ENCODE results near the gene ADARB2.

ADARB2 gene

DNA sequence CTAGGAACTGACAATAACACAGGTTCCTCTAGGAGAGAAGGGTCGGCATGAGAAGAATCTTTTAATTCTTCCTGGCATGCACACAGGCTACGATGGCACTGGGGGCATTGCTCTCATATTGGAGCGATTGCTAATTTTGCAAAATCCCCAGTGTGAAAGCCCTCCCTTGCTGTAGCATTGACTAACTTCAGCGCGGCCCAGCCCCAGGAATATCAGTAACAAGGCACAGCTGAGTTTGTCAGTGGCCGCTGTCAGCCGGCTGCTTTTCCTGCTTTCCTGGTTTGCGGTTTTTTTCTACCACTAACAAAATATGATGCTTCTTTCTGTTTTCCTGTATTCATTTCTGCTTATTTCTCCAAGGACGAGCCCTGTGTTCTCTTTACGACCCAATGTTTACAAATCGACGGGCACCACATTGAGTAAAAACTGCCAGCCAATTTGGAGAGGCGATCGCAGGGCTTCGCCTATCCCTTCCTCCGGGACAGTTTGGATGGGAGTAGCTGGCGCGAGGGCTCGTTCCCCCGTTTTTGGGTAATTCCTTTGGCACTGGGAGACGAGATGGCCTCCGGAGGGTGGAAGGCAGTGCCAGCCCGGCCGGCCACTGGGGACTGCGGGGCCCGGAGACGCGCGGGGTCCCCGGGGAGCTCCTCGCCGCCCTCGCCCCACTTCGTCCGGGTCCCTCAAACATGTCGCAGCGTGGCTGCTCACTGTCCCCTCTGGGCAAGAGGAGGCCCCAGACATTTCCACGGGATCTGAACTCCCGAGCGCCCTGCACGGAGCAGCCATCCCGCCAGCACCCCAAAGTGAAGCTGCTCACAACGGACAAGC, 967 bp downstream of the ADARB2 start:
- DNase-seq (ENCODE audit: low read depth, low spot score), result no peak

DNA sequence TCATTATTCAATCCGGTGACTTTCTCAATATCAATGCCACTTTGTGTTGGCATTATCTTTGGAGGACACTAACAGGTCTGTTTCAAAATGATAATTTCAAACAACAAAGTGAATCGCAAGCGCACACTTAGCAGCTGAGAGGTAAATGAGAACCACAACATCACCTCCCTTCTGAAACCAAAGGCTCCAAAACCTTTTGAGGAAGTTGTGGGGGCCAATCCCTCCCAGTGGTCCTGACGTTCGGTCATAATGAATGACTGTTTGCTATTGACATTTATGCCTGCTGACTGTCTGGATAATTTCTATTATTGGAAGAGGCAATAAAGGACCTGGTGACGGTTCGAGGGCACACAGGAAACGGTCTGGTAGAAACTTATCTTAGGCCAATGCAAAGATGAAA, 1.8 kb downstream of the ADARB2 start:
- DNase-seq (ENCODE audit: low read depth, low spot score), result no peak

DNA sequence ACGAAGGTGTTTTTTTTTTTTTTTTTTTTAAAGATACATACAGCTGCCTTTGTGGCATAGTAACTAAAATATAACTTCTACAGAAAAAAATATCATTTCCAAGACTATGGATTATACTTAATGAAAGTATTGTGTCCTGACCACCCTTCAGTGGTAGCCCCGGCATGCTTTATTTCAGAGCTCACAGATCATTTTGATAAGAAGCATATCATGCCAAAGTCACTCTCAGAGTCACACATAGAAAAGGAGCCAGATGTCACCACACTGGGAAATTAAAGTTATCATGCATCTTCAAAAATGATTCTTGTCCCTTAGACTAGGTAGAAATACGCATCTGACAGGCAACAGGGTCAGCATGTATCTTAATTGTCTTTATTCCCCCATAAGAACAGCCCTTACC, 3.0 kb downstream of the ADARB2 start:
- DNase-seq (ENCODE audit: low read depth, low spot score), result no peak

DNA sequence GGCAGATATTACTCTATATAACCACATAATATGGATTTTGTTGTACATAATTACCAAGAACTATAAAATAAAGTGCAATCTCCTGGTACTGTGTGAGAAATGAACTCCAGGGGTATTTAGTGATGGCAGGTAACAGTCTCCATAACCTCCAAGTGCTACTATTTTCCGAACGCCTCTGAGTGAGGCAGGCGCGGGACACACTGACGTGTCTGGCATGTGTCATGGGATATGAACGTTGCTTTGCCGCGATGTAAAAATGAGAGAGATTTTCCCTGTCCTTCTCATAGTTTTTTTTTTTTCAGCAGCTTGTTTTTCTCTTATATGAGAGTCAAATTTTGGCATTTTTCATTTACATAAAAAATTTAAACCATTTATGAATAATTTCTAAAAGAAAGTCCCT, 3.6 kb downstream of the ADARB2 start:
- no peak for DNase-seq (ENCODE audit: low read depth, low spot score)

DNA sequence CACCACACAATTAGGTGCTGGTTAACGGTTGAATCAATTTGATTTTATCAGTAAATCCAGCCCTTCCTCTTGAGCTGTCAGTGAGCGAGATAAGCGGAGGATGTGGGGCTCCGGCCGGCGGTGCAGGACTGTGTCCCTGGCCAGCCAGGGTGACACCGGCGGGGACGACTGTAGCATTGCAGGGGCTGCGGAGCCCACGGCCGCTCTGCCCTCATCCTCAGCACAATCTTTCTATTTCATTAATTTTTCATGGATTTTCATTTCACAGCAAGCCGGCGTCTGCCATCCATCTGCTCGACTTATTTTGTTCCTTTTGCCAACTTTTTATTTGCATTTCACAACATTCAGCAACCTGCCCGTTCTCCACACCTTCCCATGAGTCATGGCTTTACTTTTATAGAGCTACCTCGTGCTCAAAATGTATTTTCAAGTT, 4.7 kb downstream of the ADARB2 start:
- no peak for DNase-seq (ENCODE audit: low read depth, low spot score)

DNA sequence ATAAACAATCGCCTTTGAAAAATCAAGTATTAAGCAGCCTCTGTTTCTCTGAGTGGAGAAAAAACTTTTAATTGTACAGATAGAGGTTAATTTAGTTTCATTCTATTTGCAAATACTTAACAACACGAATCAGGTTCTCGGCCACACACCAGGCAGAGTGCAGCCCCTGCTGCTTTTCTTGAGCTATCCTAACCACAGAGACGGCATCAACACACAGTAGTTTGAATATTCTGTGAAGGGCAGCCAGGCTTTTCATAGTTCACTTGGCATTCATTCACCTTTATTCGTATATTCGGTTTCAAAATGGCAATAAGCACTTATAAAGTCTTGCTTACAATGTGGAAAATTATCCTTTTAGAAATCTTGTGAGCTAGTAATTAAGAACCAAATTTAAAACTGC, 5.7 kb downstream of the ADARB2 start:
- no peak for DNase-seq (ENCODE audit: low read depth, low spot score)

DNA sequence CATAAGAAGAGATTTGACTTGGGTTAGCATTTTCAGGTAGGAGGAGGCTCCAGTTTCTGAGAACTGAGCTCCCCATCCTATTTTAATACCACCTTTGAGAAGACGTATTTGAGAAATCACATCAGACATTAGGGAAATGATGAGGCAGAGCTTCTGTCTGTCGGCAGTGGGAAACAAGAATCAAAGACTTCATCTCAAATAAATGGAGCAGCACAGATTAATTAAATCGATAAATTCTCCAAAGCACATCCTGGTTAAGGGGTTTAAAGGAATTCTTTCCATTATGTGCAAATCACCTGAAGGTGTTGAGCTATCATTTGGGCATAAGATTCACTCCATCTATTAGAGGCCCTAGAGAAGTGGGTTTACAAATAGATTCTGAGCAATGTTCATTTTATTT, 7.6 kb downstream of the ADARB2 start:
- DNase-seq (ENCODE audit: low read depth, low spot score), result no peak

DNA sequence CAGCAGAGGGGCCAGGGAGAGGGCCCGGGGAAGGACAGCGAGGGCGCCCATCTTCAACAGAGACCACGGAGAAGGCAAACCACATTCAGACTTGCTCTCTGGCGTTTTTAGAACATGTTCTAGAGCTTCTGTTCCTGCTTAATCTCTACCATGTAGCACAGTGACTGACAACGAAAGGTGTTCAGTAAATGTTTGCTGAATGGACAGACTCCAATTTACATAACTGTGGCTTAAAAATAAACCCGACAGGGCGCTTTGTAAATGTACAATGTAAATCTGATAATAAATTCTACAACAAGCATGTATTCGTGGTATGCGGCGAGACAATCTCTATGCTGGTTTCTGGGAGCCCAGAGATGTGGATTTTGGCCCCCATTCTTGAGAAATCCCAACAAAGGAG, 10.5 kb downstream of the ADARB2 start:
- no peak for DNase-seq (ENCODE audit: low read depth, low spot score)

DNA sequence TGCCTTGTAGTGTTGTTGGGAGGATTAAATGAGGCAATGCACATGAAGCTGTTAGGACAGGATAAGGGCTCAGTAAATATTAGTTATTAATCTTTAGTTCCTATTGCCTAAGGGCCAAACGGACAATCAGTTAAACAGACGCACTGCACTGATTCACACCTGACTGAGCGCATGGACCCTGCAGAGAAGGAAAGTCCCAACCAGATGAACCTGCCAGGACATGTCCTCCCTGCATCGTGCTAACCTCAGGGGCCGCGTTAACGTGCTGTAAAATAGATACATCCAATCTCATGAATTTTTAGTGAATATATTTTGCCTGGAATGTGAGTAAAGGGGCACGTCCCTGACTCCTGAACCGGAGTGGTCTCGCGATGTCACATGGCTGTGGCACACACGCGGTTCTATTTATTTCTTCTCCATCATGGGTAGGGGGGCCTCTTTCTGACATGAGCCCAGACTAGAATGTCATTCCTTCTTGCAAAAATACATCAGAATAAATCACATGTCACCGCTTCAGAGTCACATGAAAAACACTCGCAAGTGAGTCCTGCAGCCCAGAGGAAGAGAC, 12.3 kb downstream of the ADARB2 start:
- DNase-seq (ENCODE audit: low read depth, low spot score), result no peak

DNA sequence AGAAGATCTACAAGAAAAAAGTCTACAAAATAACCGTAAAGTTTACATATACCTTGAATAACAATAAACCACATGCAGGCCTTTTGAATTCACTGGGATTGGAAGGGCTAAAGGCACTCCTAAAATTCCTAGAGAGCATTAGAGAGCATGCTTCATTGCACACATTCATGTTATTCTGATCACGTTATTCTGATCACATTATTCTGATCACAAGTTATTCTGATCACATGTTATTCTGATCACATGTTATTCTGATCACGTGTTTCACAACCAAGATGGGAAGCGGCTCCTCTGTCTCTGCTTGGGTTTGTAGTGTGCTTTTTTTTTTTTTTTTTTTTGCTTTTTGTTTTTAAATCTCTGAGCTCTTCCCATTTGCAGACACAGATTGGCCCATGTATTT, 20.5 kb downstream of the ADARB2 start:
- DNase-seq (ENCODE audit: low read depth, low spot score), result no peak

DNA sequence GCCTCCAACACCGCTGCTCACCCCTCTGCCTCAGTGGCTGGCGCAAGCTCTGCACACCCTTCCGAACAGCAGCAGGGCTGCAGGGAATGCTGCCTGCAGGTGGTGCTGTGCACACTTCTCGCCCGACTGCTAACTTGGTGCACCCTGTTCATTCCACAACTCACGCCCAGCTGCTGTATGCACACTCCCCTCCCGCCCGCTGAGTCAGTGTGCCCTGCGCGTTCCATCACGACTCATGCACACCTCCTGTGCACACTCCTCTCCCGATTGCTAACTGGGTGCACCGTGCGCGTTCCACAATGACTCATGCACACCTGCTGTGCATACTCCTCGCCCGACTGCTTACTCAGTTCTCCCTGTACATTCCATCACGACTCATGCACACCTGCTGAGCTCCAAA, 21.5 kb downstream of the ADARB2 start:
- no peak for DNase-seq (ENCODE audit: low read depth, low spot score)

DNA sequence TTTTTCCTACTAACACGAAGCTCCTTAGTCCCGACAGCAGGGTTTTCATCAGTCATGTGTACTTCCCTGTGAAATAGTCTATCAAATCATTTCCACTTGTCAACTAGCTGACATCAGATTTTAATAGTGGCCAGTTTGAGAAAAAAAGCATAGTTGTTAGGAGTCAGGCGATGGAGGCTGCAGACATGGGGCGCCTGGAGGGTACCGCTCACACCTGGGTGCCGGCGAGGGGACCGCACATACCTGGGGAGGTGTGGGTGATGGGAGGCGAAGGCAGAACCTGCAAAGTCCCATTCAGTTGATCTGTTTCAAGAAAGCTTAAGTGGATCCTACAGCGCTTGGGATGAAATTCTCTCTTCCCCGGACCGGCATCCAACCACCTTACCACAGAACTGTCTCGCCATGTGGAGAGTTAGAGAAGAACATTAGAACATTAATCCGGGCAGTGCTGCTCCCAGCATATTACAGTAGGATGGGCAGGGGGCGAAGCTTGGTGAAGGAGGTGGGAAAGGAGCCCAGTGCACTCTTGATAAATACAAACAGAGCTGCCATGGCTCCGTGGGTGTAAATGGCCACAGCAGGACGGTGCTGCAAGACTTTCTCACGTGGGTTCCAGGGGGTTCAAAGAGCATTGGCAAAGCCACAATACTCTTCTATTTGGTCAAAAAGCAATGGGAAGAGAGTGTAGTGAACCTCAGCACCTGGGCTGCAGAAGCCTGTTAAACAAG, 24.2 kb downstream of the ADARB2 start:
- DNase-seq (ENCODE audit: low read depth, low spot score), result no peak

DNA sequence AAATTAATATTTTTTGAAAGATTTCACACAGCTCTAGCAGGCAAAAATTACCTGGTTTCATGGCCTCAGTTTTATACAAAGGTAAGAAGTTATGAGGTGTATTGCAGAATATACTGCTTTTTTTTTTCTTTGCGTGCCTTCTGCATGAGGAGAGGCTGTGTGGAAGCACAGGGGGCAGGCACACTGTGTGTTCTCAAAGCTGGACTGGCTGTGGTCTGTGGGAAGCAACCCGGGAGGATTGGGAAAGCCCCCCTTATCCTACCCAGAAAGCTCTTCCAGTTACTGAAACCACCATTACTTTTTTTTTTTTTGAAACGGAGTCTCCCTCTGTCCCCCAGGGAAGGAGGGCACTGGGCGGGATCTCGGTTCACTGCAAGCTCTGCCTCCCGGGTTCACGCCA, 25.0 kb downstream of the ADARB2 start:
- no peak for DNase-seq (ENCODE audit: low read depth, low spot score)

DNA sequence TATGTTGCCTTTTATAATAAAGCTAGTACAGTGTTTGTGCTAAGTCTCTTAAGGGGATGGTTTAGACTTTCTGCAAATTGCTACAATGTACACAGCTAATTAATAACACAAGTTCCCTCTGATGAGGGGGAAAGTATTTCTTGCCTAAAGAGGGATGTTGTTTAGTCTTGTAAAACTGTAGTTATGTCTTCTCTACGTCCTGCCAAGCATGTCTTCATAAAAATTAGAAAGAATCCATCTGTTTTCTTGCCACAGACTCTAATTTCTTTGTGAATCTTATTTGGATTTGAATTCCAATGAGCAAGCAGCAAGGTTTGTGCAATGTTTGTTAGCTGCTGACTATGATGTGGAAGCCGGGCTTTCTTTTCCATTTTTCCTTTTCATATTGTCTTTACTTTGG, 28.2 kb downstream of the ADARB2 start:
- DNase-seq (ENCODE audit: low read depth, low spot score), result no peak

DNA sequence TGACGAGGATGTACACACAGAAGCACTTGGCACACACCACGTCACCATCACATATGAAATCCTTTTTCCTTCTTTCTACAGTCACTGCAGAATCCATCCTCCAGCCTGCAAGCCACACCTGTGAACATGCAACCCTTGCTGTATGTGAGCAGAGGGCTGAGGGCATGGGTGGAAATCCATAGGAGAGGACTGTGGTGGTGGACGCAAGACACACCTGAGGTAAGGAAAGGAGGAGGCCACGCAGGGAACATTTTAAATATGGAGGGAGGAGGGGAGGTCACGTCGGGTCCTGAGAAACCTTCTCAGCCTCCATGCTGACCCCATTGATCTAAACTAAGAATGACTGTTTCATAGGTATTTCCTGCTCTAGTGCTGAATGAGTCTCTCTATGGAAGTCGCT, 28.6 kb downstream of the ADARB2 start:
- DNase-seq (ENCODE audit: low read depth, low spot score), result no peak

DNA sequence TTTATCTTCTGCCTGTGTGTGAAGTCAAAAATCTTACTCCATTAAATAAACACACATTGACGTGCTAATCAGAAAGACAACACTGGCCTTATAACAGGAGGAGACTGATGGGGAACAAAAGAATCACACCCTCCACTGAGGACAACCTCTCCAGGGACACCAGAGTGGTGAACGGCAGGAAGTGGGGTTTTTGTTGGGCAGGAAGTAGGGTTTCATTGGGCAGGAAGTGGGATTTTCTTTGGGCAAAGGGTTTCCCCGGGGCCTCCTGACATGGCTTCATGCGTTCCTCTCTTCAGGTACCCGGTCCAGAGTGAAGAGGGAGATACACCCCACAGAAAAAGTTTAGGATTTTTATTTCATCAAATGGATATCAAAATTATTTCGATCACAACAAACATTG, 30.6 kb downstream of the ADARB2 start:
- DNase-seq (ENCODE audit: low read depth, low spot score), result no peak

DNA sequence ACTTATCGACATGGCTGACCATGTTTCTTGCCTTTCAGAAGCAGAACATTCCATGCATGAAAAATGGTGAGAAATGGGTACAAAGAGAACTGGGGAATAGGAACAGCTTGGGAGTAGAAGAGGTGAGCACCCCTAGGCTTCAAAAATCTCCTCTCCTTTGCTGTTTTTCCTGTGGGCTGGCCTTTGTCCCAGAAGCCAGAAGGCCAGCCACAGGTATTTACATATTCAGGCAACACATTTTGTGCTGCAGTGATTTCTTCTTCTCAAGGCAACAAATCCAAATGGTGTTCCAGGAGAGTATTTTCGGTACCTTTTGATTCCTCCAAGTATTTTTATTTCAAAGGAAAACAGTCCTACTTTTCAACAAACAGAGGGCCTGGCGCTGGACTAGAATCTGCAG, 31.1 kb downstream of the ADARB2 start:
- no peak for DNase-seq (ENCODE audit: low read depth, low spot score)

DNA sequence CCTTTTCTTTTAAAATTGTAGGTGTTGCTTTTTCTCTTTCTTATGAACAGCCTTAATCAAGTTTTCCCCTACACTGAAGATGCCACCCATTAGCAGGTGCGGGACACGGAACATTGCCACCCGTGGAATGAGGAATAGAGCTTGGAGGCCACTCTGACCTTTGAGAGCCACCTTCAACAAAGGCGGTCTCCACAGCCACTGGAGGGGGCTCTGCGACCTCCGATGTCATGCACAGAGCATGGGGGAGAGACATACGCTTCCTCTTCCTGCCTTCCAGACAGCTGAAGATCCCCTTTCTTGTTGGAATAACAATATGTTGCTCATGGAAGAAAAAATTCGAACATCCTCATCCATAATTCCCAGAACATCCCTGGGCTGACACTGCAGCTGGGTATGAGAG, 39.1 kb downstream of the ADARB2 start:
- DNase-seq (ENCODE audit: low read depth, low spot score), result no peak

DNA sequence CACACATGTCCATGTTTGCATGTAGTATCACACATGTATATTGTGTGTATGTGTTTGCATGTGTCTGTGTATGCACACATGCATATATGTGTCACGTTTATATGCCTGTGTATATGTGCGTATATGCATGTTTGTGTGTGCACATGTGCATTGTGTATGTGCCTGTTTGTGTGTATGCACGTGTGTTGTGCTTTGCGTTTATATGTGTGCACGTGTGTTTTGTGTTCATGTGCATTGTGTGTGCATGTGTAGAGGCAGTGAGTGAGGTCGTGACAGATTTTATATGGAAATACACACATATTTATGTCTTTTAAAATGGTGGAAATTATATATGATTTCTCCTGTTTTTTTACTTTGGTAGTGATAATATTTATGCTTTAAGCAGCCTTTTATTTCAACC, 41.2 kb downstream of the ADARB2 start:
- DNase-seq (ENCODE audit: low read depth, low spot score), result no peak

DNA sequence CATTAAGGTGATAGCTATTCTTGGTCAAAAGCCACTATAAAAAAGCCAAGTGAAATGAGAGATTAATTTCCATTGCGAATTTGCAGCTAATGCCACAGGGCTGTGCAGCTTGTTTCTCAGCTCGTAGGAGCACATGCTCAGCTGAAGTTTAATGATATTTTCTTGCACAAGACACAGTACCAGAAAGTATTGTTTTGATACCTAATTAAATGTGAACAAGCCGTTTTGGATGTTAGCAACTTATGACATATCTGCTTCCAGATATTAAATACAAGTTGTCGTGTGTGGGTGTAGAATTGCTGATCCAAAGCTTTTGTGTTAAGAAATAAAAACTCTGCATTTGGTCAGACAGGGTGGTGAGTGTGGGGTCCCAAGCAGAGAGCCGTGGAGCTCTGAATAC, 47.2 kb downstream of the ADARB2 start:
- DNase-seq (ENCODE audit: low read depth, low spot score), result no peak

DNA sequence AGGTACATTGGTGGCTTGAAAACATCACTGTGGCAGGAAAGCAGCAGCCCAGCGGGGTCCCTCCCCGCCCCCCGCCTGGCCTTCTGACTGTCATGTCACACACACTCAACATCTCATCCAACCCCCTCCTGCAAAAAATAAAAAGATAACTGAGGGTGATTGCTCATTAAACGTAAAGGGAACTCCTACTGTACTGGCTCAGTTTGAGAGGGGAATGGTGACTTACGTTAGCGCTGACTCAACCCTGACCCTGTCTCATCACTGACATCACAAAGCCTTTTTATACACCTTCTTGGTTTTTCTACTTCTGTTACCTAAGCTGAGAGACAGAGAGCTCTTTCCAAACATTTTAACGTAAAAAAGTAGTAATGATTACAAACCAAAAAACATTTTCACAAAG, 48.8 kb downstream of the ADARB2 start:
- DNase-seq (ENCODE audit: low read depth, low spot score), result no peak

DNA sequence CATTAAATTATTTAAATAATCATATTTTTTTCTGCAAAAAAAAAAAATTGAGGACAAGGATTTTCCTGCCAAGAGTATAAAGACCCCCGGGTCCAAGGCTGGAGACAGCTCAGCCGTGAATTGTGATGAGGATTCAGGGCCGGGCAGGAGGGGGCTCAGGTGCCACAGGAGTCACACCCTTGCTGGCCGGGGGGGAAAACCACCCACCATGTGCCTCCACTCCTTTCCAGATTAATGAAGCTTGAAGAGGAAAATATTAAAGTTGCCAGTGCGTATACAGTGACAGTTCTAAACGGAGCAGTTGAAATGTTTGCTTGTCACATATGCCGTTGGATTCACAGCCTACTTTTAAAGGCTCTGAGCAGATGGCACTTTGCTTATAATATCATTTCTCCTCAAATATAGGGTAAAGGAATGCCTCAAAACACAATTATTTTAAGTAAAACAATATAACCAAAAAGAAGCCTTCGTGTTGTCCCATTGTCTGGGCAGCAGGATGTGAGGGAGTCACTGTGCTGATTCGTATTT, 49.6 kb downstream of the ADARB2 start:
- no peak for DNase-seq (ENCODE audit: low read depth, low spot score)

DNA sequence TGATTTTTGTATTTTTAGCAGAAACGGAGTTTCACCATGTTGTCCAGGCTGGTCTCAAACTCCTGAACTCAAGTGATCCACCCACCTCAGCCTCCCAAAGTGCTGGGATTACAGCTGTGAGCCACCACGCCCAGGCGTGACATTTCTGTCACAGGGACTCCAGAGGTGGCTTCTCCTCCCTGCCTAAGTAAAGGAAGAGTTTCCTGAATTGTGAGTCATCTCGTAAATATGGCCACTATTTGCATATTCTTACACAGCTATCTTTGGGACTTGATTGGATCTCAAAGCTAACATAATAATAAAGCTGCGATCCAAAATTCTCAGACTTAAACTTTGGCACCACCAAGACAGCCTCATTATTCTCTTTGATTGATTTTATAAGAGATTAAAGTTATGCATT, 50.1 kb downstream of the ADARB2 start:
- DNase-seq (ENCODE audit: low read depth, low spot score), result no peak

Data from smooth muscle cell of the brain vasculature (primary cell).